ENCODE measurements around the gene DICER1. TPM values are rescaled to one million over a fixed set of nuclear protein-coding genes. Genes with fewer than 3 reads are reported as not detected.

DICER1 gene
- total RNA-seq, 1 donor from 2014 or later = 57.7 TPM

DNA sequence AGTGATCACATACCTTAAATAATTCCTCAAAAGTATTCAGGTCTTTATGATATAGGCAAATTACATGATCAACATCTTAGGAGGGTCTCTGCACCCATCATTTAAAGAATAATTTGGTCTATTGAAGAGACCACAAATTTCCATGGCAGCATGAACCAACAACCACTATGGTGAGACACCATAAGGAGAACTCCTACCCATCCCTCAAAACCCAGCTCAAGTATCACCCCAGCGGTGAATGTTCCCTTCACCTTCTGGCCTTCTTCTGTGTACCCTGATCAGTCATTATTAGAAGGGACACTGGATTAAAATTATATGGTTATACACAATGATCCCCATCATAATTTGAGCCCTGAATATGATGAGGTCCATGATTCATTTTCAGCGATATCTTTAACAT lies 81.5 kb downstream of the DICER1 start:
- ATAC-seq = no peak

DNA sequence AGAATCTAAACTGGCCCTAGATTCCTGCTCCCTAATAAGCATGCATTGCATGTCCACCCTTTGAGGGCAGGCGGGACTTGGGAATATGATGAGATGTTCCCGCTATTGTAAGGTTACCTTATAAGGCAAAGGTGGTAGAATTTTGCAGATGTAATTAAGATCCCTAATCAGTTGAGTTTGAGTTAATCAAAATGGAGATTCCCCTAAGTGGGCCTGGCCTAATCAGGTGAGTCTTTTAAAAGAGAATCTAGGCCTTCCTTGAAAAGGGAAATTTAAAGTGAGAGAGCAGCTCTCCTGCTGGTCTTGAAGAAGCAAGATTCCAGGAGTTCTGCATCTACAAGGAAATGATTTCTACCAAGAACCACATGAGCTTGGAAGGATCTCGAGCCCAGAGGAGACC lies 83.4 kb downstream of the DICER1 start:
- ATAC-seq = no peak

DNA sequence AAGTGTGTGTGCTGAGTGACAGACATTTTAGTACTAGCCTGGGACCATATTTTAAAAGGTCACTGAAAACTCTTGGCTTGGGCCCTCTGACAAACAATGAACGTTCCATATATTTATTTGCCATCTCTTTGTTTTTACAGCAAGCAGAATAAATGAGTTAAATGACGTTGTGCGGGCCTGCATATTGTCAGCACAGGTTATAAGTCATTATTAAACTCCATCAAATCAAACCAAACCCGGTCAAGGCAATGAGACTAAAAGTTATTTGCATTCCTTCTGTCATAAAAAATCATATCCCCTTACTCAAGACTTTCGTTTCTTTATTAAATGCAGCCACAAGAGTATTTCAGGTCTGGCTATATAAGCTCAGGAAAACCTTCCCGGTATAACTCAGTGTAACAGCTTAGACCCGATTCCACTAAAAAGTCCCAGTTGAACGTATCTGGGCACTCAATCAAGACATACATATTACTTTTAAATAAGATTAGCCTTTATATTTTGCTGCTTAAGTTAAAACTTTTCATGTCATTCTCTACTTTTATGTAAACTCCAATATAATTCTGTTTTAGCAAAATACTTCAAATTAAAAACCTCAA lies 84.9 kb downstream of the DICER1 start:
- ATAC-seq = no peak

DNA sequence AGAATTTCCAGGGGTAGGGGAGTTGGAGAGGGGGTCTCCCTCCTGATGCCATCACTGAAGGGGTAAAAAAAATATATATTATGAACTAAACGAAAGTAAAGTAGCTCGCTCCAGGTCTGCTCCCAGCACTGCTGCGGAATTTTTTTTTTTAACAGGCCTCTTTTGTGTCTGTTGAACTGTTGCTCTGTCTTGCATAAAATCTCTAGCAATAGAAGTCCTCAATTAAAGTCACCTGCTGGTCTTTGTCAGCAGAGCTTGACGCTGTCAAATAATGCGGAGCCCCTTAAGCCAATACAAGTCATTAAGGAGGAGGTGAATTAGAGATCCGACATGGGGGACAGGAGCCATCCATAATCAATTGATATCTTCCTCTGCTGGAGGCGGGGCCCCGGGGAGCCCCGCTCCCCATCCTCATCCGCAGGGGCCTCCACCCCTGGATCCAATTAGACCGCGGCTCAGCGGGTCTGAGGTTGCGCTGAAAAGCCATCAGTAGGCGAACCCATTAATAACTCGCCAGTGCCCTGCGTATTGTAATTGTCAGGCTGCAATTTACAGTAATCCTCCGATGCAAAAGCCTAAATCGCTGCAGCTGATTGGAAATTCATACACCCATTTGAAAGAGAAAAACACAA lies 85.6 kb downstream of the DICER1 start:
- no peak for ATAC-seq

DNA sequence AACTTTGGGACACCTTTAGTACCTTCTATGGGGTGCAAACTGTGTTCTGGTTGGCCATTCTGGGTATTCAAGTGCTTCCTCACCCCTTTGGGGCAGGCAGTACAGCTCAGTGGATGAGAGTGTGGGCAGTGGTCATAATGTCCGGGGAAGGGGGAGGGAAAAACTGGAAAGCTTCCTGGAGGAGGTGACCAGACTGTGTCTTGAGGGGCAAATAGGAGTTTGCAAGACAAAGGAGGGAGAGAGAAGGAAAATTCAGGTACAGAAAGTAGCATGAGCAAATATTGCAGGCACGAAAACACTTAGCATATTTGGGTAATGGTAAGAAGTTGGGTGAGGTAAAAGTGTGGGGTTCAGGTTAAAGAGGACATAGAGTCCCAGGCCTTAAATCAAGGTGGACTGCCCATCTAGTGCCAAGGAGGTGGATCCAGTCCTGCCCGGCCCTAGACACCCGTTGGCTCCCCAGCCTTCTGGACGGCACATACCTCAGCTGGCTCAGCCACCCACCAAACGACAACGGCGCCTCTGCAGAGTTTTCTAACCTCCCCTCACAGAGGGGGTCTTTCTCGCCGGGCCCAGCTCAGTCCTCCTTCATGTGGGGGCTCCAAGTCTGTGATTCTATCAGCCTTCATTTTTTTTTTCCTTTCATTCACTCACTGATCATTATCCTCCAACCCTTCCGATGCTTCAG lies 86.4 kb downstream of the DICER1 start:
- no peak for ATAC-seq

DNA sequence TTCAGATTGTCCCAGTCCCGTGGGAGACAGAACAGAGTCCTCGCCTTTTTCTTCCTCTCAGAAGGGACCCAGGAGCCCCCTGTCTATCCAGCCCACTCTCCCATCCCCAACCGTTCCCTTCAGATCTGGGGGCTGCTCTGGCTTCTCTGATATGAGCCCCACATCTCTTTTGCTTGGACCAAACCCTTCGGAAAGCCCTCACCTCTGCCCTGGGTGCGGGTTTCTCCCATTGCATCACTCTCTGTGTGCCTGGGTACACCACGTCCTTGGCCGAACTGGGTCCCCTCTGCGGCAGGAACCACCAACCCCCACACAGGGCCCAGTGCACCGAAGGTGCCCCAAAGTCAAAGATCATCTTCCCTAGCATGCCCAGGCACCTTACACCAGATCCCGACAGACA lies 87.8 kb downstream of the DICER1 start:
- ATAC-seq = no peak

DNA sequence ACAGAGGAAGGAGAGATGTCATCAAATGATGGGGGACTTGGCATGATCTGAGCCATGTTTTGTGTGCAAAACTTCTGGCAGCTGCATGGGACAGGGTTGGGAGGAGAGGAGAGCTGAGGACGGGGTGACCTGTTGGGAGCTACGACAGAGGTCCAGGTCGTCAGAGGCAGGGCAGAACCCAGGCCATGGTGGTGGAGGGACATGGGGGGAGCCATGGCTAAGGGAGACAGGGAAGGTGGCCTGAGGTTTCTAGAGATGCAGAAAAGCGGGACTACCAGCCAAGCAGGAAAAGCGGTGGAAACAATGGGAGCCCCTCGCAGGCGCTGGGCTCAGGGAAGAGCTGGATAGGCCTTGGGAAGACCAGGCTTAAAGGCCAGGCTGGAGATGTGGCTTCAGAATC lies 88.3 kb downstream of the DICER1 start:
- ATAC-seq = no peak

DNA sequence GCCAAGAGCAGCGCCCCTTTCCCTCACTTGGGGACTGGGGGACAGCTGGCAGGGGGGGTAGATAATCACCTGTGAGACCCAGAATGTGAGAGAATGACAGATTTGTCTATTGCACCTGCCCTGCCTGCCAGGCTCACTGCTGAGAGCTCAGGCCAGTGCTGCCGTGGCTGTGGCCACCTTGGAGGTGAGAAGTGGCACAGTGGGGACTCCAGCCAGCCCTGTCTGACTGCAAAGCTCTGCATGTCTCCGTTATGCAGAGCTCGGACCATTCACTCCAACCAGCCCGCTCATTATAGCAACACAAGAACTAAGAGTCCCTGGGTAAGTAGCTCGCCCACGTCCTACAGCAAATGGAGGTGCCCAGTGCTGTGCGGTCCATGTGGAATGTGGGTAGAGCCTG lies 88.8 kb downstream of the DICER1 start:
- ATAC-seq = no peak

DNA sequence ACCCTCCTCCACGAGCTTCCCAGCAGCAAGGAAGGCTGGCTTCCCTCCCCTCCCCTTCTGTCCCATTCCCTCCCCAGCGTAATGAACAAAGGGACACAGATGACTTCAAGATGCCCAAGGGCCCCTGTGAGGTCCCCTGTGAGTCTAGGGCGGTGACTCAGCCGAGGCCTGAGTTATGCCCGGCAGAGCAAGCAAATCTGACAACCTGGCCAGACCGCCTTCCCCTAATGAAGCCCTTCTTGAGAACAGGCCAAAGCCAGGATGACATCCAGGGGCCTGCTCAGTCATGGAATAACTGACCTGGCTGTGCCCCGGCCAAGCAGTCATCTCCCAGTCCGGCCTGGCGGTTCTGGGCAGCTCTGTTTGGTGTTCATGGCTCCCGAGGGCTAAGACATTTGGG lies 89.2 kb downstream of the DICER1 start:
- no peak for ATAC-seq

DNA sequence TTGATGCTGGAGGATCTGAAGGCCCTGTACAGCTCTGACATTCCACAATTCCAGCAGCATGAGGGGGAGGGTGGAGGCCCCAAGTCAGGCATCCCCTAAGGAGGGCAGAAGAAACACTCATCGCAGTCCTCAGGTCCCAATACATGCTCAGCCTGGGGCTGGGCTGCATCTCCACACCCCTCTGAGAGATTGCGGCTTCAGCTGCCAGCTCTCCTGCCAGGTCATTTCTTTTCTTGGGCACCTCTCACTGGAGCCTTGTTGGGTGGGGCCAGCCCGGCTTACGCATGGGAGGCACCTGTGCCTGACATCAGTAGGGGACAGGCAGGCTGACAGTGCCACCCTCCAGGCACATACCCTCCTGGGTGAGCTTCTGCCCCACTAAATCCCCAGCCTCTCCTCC lies 89.8 kb downstream of the DICER1 start:
- ATAC-seq = no peak

DNA sequence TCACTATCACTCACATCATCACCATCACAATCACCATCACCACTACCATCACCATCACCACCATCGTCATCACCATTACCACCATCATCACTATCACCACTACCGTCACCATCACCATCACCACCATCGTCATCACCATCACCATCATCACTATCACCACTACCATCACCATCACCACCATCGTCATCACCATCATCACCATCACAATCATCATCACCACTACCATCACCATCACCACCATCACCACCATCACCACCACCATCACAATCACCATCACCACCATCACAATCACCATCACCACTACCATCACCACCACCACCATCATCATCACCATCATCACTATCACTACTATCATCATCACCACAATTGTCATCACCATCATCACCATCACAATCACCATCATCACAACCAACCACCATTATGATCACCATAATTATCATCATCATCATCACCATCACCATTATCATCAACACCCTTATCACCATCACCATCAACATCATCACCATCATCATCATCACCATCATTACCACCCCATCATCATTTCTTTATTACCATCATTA lies 90.8 kb downstream of the DICER1 start:
- ATAC-seq = no peak

DNA sequence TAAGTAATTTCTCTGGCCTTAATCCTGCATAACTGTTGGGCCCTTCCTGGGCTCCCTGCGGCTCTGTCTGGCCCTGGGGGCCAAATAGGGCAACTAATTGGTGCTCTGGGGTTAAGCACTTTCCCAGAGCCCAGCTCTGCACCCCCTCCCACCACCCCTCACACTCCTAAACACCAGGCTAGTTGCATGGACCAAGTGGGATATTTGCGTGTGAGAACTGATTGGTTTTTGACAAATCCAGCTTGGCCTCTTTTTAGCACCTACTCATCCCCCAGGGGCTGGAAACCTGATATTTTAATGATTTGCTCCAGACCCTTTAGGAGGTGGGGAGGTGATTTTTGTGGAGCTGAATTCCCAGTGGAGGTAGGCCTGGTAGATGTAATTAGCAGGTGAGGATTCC lies 91.9 kb downstream of the DICER1 start:
- ATAC-seq = no peak

DNA sequence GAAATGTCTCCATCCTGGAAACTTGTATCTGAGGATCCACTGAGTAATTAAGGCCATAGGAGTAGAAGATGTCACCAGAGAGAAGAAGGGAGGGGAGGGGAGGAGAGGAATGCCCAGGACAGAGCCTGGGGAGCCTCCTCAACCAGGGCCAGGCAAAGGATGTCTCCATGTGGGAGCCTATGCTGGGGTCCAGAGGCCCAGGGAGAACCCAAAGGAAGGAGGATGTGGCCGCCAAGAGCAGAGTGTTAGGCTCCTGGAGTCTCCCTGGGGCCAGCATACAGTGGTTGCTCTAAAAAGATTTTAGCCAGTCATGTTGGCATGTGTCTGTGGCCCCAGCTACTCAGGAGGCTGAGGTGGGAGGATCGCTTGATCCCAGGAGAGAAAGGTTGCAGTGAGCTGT lies 92.6 kb downstream of the DICER1 start:
- ATAC-seq = no peak

DNA sequence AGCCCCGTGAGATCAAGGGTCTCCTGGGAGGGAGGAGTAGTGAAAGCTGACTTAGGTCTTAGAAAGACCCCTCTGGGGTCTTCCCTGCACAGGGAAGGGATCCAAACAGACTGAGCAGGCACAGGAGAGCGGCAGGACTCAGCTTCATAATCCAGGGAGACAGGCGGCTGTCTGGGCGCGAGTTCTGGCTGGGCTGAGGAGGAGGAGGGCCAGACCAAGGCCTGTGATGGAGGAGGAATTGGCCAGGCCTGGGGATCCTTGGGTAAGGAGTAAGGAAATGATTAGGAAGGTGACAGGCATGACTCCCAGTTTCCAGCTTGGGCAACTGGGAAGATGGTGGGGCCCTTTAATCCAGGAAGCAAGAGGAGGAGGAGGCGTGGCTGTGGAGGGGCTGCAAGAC lies 93.1 kb downstream of the DICER1 start:
- no peak for ATAC-seq

DNA sequence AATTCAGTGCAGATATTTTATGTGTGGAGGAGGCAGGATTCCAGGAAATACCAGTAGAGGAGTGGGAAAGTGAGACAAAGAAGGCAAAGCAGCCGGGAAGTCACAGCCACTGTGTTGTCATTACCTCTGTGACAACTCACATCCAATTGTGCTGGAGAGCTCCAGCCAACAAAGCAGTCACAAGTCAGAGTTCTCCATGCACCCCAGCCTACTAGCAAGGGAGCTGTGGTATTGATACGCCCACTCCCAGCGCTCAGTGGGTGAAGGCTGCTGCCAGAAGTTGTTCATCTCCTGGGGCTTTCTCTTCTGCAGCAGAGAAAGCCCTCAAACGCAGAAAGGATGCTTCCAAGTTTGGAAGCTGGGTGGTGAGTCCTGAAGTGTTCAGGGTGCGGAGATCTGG lies 93.9 kb downstream of the DICER1 start:
- no peak for ATAC-seq

DNA sequence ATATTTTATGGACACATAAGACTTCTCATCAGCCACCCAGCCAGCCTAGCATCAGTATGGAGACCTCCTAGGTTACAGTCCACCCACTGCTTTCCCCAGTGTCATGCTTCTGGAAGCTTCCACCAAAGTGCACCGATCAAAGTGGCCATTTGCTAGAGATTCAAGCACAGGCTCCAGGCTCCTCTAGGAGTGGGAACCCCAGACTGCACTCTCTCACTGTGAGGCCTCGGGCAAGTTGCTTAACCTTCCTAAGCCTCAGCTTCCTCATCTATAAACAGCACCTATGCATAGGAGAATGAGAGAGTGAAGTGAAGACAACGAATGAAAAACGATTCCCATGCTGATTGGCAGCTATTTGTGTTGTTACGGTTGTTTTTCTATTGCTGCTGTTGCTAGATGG lies 94.4 kb downstream of the DICER1 start:
- no peak for ATAC-seq

DNA sequence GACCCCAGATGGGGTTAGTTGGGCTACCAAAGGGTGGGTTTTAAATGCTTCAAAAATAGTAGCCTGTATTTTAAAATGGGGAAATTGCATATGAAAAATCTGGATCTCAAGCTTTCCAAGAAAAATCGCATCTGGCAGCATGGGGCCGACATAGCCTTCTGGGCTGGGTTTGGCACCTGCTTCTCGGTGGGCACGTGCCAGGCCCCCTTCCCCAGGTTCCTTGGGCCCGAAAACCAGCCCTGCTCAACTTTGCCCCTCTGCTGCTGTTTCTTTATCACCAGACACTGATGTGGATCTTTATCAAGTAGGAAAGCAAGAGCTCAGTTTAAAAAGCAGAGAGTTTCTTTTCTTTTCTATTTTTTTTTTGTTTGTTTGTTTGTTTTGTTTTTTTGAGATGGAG lies 95.1 kb downstream of the DICER1 start:
- ATAC-seq = no peak

DNA sequence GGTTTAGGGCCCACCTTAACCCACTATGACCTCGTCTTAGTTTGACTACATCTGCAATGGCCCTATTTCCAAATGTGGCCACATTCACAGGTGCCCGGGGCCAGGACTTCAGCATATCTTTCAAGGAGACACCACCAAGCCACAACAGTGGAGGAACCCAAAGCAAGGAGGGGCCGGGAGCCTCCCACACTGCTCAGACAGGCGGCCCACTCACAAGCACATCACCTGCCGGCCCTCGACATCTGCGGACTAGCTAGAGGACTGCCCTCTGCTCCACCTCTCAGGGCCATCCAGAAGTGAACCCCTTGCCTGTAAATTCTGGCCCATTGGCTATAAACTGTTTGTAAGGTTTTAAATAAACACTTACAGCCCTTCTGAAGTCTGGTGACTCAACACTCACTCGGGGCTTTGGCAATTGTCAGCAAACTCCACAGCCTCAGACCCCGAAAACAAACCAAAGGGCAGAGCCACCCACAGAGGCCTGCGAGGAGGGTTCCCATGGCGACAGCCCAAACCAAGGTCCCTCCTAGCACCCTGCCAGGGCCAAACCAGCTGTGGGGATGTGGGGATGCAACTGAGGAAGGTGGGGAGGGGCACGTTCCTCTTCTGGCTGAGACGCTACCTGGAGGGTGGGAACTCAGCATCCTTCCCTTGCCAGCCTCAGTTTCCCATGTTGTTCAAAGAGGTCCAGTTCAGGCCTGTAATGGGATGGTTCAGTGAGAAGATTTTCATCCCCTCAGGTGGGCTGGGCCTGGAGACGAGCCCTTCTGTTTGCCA lies 95.8 kb downstream of the DICER1 start:
- ATAC-seq = no peak

DNA sequence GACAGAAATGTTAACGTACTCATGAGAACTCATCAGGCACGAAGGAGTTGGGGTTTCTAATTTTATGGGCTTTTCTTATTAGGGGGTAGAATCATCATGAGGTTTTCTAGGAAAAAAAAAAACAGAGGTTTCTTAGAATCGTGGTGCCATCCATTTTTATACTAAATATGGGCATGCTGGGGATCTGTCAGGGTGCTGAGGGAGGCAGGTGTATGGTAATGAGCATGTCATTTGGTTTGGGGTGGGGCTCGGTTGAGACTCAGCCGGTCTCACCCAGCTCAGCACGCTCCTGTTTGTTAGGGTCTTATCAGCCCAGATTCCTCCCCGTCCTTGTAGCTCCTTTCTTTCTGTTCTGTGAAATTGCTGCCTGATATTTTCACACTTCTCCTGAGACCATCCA lies 98.2 kb downstream of the DICER1 start:
- ATAC-seq = no peak

DNA sequence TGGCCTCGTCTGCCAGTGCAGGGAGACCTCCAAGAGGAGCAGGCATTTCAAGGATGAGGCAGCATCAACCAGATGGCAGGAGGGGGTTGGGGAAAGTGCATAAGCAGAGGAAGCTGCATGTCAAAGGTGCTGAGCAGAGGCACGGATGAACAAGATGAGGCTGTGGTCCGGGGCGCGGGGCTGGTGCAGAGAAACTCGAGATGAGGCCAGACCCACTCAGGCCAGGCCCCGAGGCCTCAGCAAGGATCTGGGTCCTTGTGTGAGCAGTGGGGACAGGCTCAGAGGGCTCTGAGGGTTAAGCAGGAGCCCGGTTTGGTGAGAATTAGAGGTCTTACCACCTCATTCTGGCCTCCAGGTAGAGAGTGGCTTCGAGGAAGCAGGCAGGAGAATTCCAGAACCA lies 98.8 kb downstream of the DICER1 start:
- no peak for ATAC-seq

DNA sequence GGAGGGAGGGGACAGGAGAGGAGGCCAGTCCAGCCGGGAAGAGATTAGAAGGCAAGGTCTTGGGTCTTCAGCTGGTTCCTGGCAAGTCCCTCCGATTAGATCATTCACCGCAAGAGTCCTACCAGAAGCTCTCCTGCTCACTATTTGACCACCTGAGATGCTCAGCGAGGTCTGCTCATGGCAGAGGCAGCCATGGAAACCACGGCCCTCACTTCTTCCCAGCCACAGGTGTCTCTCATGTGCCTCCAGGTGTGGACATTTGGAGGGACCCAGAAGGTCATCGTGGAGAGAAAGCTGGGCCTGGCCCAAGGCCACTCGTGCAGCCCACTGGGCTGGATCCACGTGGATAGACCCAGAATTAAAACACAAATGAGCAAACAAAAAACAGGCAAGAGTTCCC lies 99.5 kb downstream of the DICER1 start:
- ATAC-seq = no peak

DNA sequence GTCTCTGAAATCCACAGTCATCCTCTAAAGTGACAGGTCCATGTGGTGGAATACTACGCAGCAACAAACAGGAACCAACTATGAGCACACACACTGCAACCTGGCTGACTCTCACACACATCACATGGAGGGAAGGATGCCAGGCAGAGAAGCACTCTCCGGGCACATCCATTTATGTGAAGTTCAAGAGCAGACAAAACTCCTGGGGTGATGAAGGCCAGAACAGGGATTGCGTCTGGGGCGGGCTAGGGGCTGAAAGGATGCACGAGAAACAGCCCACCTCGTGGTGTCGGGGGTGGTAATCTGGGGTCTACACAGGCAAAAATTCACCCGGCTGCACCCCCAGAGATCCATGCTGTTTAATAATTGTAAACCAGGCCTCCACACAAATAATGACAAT lies 100.2 kb downstream of the DICER1 start:
- no peak for ATAC-seq

DNA sequence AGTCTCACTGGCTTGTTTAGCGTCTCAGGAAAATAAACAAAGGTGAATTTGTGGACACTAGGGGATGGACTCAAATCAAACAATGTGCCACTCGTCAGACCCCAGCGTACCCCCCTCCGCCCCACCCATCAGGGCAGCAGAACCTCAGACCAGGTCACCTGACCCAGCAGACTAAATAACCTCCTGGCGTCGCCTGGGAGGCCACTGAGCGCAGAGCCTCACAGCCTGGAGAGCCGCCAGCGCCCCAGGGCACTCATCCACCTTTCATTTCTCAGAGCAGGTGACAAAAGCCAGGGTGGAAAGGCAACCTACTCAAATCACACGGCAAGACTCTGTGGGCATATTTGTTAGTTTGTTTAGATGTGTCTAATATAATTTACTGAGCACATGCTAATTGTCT lies 100.9 kb downstream of the DICER1 start:
- ATAC-seq = no peak

Data from esophagus mucosa (tissue), 1 donor.